Measurements from ENCODE around the gene SCARB1. TPM values are rescaled to one million over a fixed set of nuclear protein-coding genes. Genes with fewer than 3 reads are reported as not detected.
A peak's percentile ranks its signal among the peaks of the same experiment; 100 is the strongest.

The SCARB1 gene
- total RNA-seq, 1 donor from 2014 or later: 170 TPM

DNA sequence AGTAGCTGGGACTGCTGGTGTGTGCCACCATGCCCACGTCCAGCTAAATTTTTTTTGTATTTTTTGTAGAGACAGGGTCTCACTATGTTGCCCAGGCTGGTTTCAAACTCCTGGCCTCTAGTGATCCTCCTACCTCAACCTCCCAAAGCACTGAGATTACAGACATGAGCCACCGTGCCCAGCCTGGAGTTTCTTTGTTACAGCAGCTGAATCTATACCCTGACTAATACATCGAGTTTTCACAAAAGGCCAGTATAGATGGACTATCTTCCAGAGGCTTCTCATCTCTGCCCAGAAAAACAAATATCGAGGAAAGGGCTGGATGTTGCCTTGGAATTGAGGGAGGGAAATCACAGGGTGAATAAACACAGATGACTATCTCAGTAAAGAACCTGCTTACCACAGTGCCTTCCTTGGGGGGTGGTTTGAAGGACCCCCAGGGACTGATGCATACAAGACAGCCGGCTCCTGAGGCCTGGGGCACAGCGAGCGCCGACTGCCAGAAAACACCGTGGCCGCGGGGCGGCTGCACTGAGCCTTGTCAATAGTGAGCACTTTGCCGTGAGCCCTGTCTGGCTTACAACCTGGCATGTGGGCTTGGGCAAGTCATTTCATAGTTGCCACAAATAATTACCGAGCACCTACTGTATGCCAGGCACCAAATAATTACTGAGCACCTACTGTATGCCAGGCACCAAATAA is 111.9 kb downstream of the SCARB1 start:
- ATAC-seq: no peak
- no peak for DNase-seq (ENCODE audit: low spot score)

DNA sequence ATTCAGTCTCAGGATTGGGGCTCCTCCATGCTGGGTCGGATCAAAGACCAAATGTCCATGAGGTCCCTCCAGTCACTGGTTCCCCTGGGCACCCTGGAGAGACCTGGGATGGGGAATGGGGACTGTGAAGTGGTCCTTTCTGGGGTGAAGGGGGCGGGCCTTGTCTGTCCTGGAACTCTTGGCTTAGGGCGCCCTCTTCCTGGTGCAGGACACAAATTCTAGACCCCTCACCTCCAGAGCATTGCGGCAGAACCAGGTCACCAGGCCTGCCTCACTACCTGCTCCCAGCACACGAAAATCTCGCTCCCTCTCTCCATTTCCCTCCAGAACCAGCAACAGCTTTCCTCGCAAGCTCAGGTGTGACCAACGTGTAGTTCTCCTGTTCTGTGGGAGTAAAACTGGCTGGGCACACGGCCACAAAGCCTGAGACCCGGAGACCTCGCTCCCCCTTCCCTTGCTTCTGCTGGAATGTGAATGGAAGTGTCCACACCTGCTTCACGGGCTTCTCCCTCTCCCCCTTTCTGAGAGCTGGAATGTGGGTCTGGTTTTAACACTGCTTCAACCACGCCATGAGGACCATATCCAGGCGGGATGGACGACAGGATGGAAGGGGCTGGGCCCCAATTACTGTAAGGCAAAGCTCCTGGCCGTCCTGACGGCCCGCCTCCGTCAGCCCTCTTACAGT is 112.7 kb downstream of the SCARB1 start:
- no peak for ATAC-seq
- no peak for DNase-seq (ENCODE audit: low spot score)

DNA sequence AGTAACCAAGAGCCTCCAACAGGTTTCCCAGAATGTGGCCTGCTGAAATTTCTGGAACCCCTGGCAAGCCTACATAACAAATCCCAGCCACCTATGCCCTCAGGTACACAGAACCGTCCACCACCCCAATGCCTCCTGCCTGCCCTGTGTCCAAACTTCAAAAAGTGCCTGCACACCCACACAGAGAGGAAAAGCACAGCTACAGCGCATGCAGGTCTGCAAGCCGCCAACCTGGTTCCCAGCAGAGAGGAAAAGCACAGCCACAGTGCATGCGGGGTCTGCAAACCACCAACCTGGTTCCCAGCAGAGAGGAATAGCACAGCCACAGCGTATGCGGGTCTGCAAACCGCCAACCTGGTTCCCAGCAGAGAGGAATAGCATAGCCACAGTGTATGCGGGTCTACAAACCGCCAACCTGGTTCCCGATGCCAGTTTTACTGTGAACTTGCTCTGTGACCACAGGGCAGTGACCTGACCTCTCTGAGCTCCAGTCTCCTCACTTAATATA is 113.5 kb downstream of the SCARB1 start:
- ATAC-seq (peak; percentile 69), DNase-seq (ENCODE audit: low spot score) (peak; percentile 90)

DNA sequence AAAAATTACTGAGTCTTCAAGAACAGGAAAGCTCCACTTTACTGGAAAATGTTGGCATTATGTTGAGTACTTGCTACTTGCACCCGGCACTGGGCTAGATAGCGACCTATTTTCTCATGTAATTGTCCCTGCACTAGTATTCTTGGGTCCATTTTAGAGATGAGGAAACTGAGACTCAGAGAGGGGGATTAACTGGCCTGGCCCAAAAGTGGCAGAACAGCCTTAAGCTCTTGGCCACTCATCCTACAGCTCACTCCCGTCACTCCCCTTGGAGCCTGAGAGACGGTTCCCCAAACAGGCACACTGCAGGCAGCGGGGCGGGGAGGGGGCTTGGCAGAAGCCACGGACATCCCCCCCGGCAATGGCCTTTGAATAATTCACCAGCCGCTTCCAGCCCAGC is 113.9 kb downstream of the SCARB1 start:
- DNase-seq (ENCODE audit: low spot score): no peak
- no peak for ATAC-seq

DNA sequence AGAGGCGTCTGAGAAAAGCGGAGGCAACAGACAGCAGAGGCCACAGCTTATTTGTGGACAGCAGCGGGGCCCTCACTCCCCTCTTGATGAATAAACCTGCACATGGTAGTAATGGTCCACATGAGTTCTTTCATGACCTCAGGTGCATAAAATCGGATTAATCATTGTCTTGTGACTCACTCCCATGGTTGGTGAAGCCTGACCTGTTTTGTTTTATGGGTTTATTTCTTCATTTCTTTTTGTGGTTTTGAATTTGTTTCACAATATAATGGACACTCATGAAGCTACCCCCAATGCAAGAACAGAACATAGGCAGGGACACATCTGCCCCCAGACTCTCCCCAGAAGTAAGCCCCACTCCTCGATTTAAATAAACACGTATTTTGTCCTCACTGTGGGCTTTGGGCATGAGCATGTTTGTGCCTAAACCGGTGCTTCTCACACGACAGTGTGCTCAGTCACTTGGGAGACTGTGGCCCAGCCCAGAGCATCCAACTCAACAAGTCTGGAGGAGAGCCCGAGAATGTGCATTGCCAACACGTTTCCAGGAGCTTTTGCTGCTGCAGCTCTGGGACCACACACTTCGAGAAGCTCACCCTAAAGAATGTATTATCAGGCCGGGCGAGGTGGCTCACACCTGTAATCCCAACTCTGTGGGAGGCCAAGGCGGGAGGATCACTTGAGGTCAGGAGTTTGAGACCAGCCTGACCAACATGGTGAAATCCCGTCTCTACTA is 116.1 kb downstream of the SCARB1 start:
- peak; percentile 44 for DNase-seq (ENCODE audit: low spot score)
- peak; percentile 25 for ATAC-seq

DNA sequence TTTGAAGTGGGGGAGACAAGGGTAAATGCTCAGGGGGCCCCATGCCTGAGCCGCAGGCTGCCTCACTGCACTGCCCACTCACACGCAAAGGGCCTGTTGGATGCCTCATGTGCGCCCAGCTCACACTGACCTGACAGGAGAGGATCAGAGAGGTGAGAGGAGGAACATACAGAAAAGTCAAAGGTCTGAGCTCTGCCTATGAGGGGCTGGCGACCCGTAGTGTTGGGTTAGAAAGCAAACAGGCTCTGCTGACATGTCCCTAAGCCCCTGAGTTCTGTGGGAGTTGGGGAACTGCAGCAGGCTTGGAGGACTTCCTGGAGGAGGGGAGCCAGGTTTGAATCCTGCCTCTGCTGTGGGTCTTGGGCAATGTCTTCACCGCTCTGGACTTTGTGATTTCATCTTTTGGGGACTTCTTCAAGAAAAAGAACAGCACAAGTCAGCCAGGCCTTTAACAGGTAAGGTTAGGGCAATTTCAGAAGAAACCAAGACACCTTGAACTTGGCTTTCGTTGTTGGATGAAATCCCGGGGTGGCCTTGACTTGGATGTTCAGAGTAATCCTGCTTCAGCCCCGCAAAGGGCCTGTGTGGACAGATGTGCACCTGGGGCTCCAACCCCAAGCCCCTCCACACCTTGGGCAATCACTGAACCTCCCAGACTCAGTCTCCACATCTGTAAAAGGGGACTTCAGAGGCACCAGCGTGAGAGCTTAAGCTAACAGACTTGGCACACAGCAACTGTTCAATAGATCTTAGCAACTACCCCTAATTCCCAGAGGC is 116.8 kb downstream of the SCARB1 start:
- DNase-seq (ENCODE audit: low spot score) (peak; percentile 46), ATAC-seq (no peak)

DNA sequence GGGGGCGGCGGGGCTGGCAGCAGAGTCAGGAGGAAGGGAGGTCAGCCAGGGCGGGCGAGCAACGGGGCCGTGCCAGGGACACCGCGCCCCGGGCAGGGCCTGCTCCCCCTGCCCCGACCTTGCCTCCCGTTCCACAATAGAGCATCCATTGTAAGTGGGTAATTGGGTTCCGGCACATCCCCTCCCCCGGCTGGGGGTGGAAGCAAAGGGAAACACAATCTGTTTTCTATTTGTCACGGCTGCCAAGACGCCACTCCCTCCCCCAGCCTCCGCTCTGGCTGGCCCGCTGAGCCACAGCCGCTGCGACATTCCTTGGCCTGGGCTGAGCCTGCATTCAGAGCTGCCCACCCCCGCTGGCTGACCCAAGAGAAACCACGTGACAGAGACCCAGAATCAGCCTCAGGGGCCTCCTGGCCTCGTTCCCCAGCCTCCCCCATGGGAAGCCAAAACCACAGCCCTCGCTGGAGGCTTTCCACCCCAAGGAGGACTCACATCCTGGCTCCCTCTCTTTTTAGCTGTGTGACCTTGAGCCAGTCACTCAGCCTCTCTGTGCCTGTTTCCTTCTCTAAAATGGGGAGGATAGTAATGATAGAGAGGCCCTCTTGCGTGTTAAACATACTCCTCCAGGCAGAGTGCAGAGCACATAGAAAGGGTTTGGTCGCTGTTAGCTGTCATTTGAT is 117.6 kb downstream of the SCARB1 start:
- peak; percentile 74 for ATAC-seq
- DNase-seq (ENCODE audit: low spot score): peak; percentile 93

DNA sequence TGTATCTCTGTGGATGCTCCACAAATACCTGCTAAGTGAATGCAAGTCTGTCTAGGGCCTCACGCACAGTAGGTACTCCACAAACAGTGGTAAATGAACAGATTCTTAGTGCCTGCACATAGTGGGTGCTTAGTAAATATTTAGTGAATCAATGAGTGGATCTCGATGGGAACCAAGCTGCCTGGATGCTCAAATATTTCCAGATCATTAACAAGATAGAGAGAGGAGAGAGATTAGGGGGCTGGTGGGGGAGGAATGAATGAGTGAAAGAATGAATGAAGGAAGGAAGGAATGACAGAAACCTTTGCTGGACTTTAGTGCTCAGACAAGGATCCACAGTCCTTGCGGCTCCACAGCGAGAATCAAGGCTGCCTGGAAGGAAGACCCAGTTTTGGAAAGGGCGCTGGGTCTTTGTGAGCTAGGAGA is 118.2 kb downstream of the SCARB1 start:
- DNase-seq (ENCODE audit: low spot score) (no peak), ATAC-seq (no peak)

DNA sequence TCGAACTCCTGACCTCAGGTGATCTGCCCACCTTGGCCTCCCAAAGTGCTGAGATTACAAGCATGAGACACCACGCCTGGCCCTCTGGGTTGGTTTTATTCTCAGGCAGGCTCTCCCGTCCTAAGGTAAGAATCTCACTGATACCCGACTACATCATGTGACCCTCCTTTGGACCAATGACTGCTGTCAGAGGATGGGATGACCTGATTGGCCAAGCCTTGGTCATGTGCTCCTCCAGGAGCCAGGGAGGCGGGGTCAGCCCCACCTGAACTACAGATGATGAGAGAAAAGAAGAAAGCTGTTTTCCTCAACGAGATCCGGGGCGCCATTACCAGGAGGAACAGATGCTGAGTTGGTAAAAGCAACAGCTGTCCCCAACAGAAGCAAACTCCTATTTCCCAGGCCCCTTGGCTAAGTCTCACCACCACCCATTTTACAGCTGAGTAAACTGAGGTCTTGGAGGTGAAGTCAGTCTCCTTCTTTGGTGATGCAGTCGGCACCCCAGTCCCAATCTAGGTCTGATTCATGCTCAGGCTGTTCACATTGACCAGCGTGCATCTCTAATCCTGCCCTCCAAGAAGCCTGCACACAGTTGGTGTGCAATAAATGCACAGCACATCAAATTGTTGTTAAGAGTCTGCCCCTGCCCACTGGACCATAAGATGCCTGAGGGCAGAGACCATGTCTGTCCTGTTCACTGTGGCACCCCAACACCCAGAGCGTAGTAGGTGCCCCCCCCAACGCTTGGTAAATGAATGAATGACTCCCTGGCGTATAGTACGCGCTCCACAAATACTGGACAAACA is 118.8 kb downstream of the SCARB1 start:
- no peak for ATAC-seq

DNA sequence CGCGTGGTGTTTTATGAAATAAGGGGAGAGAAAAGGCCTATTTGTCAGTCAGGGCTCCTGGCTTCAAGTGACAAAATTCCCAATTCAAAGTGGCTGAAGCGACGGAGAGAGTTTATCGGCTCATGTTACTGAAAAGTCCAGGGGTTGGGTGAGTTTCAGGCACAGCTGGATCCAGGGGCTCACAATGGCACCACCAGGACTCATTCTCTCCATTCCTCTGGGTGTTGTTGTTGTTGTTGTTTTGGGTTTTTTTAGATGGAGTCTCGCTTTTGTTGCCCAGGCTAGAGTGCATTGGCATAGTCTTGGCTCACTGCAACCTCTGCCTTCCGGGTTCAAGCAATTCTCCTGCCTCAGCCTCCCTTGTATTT is 119.4 kb downstream of the SCARB1 start:
- ATAC-seq (no peak), DNase-seq (ENCODE audit: low spot score) (no peak)

More for the DNA sequence above, 118.8 kb downstream of the SCARB1 start:
- DNase-seq (ENCODE audit: low spot score): peak; percentile 42

DNA sequence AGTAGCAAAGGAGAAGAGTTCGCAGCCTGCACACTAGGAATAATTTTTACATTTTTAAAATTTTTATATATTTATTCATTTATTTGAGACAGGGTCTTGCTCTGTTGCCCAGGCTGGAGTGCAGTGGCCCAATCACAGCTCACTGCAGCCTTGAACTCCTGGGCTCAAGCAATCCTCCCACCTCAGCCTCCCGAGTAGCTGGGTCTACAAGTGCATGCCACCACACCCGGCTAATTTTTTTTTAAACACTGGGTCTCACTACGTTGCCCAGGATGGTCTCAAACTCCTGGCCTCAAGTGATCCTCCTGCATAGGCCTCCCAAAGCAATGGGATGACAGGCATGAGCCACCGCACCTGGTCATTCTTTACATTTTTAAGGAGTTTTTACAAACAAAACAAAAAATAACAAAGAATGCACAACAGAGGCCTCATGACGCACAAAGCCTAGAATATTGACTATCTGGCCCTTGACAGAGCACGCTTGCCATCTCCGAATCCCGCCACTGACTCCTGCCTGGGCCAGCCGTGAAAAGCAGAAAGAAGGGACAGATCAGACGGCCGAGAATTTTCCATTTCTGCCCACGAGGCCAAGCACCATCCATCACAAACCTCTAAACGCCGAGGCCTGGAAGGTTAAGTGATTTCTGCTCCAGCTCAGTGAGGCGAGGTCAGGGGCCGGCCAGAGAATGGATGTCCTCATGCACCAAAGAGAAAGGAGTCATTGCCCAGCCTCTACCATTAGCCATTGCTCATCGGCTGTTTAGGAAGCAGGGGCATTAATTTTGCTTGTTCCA is 120.0 kb downstream of the SCARB1 start:
- ATAC-seq (no peak), DNase-seq (ENCODE audit: low spot score) (peak; percentile 36)

DNA sequence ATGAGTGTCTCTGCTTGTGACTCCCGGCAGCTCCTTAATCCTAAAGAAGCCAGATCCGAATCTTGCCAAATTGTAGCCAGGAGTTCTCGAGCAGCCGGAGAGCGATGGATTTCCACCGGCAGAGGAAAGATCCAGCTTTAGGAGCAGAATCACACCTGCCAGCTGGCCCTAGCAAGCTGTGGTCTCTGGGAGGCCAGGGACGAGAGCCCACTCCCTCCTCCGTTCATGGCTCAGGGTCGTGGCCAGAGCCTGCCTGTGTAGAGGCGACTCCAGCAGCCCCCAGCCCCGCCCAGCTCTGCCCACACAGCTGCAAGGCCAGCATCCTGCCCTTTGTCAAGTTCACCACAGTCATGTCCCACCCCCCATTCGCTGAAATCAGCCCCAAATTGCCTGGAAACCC is 121.0 kb downstream of the SCARB1 start:
- ATAC-seq (no peak), DNase-seq (ENCODE audit: low spot score) (peak; percentile 44)

DNA sequence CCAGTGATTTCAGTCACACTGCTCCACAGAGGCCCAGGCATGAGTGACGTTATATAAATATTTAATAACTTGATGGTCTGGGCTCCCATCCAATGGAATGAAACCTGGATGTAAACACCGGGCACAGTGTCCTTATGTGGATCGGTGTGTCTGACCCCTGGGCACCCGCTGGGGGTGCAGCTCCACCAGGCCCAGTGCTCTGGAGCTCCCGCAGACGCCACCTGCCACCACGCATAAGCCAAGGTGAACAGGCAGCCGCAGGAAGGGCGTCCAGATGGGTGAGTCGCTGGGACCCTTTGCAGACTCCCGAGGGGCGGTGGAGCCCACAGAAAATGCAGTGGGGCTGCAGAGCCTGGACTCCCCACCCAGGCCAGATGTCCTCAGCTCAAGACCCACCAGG is 121.6 kb downstream of the SCARB1 start:
- ATAC-seq (peak; percentile 37), DNase-seq (ENCODE audit: low spot score) (peak; percentile 66)

DNA sequence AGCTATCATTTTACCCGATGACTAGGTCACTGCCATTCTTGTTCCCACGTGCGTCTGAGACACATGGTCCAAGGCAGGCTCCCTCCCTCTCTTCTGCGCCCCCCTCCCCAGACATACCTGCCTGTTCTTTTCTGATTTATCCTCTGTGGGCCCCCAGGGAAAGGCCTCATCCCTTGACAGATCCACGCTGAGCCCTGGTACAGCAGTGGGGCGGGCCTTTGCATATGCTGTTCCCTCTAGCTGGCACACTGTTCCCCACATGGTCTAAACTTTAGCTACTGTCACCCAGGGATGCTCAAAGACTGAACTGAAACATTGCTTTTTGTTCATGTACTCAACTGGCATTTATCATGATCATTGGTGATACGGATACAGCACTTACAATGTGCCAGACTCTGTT is 122.5 kb downstream of the SCARB1 start:
- DNase-seq (ENCODE audit: low spot score) (peak; percentile 42), ATAC-seq (no peak)

DNA sequence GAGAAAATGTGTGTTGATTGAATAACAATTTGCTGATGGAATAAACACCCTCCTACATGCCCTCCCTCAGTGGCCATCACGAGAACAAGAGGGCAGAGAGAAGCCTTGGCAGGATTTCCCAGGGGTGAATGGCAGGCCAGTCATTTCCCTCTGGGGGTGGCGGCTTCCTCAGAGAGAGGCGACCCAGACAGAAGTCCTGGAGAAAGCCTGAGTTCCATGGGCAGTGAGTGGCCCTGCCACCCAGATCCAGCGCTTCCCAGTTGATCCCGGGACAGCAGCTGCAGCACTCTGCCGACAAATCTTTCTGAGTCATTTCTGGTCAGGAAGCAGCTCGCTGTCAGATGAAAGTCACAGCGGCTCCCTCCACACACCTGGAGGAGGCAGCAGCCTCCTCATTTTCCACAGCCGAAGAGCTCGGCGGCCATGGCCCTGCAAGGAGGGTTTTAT is 123.0 kb downstream of the SCARB1 start:
- peak; percentile 87 for DNase-seq (ENCODE audit: low spot score)
- peak; percentile 83 for ATAC-seq

DNA sequence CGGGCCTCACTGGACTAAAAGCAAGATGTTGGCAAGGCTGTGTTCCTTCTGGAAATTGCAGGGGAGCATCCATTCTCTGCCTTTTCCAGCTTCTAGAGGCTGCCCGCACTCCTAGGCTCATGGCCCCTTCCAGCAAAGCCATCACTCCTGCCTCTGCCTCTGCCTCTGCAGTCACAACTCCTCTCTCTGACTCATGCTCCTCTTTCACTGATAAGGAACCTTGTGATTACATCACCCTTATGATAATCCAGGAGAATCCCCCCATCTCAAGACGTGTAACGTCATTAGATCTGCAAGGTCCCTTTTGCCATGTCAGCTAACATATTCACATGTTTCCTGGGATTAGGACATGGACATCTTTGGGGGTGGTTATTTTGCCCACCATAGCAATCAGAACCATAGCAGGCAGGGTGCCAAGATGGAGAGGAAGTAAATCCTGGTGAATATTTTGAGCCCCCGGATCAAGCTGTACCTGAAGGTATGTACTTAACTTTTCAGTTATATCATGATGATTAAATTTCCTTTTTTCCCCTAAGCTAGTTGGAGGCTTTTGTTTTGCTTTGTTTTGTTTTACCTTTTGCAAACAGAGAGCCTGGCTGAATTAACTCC is 123.6 kb downstream of the SCARB1 start:
- no peak for DNase-seq (ENCODE audit: low spot score)
- no peak for ATAC-seq

DNA sequence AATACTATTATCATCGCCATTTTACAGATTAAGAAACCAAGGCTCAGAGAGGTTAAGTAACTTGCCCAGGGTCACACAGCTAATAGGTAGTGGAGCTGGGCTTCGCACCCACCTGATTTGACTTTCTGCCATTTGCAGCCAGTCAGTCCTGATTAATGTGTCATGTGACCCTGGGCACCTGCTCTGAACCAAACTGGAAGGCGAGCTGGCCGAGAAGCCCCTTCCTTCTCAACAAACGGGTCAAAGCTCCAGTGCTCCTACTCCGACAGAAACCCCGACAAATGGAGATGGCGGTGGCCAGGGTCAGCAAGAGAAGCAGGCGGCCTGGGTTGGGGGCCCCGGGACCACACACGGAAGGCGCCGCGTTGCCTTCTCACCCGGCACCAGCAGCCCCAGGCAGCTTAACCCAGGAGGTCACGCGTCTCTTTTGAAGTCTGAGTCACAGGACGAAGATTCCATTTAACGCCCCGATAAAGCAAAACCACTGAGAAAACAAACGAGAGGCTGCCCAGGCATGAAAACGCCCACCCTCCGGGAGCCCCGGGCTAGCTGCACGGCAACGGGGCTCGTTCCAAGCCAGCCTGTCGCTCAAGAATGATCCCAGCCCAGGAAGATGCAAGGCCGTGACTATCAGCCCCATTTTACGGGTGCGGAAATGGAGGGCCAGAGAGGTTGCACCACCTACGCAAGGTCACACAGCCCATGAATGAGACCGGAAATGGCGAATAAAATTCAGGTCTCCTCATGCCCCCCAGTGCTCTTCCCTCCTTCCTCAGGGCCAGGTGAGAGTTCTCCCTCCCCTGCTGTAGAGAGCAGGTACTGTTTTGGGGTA is 124.8 kb downstream of the SCARB1 start:
- ATAC-seq (no peak), DNase-seq (ENCODE audit: low spot score) (no peak)

Data from left lobe of liver (tissue), 2 donors.